HG03060 (cell line): ENCODE data around the gene CUEDC1.
"Not testable (repeated sequence)": the region's sequence is repeated elsewhere in the genome, so short reads cannot be mapped to it uniquely, and the experiment has no call there.

Experiments
- ATAC-seq: cut with Tn5 transposase; IDR thresholded peaks from one replicate; pipeline ENCODE4 v1.9.1; 2021; ENCODE audit warnings: low read depth, moderate number of reproducible peaks; ENCODE audit not compliant: unreplicated experiment

CUEDC1 gene

DNA sequence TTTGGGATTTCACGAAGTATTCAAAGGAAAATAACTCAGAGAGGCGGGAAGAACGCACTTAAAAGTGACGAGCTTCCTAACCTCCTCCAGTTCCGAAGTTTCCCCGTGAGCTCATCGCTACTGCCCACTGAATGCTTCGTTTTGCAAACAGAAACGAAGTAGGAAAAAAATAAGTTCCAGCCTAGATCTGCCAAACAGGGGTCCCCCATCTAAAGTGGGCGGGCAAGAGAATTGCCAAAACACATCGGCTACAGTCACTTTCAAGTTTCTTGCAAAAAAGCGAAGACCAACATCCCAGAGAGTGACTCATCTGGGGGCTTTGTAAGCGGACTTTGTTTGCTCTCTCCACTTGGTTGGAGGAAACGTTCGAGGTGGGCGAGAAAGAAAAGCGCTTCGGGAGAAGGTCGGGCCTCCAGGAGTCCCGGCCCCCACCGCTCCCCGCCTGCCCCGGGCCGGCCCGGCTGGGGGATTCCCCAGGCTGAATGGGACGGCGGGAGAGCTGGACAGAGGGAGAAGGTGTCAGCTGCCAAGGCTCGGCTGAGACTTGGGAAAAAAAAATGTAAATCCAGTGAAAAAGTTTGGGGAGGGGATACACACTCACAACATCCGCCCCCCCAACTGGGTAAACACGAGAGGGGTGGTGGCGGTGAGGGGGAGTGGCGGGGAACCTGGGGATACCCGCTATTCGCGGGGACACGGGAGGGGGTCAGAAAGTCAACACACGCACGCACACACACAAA is 31.8 kb upstream of the CUEDC1 start:
- no peak for ATAC-seq

DNA sequence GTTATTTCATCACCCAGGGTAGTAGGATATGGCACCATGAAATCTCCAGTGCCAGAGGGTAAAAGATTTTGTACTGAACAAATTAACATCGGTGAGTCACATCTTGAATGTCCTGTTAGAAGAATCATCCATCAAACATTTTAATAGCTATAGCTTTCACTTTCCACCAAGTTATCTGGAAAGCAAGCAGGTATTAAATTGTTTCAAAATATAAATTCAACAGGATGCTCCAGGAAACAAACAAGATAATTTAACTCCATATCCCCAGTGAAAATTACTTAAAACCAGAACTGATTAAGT is 30.4 kb upstream of the CUEDC1 start:
- ATAC-seq, result no peak

DNA sequence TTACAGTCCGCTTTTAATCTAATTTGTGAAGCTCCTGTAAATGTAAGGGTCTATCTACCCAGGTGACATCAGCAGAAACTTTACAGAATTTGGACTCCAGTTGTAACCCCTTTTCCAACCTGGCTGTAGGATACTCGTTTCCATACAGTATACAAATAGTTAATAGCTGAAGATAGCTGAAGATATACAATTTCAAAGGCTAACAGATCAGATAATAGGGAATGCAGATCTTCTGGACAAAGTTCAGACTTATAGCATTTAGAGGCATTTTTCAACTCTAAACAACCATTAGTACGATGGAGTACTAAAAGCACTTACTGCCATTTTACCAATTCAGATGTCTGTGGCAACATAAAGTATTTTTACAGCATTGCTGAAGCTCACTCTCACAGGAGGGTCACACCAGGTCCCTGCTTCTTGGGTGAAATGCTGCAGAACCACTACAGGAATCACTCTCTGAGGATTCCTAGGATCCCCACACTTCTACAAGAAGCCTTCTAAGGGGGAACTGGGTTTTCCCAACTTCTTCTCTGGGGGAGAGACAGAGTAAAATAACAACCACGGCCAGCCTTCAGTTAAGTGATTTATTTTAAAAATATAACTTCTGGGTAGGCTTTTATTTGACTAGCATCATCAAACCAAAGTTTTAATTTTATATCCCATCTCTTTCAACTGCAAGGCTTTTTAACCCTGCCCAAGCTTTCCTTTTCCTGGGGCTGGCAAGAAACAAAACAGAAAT is 29.9 kb upstream of the CUEDC1 start:
- ATAC-seq, result no peak

DNA sequence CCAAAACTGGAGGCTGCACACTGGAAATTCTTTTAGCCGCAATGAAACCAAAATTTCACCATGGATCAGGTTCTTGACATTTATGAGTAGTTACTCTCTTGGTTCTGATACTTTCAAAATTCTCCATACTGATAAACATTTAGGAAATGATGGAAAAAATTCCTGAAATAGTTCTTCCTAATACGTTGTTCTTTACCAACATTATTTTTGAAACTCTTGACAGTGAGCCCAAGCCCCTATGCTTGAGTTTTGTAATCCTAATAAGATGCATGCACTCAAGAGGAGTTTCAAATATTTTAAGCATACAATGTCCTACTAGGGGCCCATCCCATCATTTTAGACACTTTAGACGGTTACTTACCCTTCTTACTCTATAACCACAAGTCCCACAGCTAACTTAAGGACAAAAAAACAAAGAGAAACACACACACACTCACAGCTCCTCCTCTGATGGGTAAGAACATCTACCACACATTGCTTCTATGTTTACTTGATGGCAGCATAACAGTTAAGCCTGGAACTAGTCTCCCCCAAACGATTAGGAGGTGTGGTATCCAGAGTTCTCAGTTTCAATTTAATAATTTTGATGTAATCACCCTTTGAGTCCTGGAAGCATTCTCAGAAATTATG is 29.2 kb upstream of the CUEDC1 start:
- no peak for ATAC-seq

DNA sequence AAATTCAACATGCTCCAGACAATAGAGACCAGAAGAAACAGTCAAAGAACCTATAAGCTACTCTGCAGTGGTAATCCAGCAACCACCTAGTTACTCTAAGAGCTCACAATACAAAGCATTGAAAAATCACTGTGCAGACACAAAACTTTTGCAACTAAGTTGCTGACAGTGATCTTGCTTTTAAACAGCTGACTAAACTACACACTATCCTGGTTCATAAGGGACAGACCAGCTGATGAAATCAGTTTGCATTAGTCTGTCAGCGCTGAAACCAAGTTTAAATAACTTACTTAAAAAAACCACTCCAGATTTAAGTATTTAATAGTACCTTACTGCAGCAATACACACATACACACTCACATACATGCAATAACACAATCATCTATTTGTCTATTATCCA is 28.2 kb upstream of the CUEDC1 start:
- ATAC-seq, result no peak

DNA sequence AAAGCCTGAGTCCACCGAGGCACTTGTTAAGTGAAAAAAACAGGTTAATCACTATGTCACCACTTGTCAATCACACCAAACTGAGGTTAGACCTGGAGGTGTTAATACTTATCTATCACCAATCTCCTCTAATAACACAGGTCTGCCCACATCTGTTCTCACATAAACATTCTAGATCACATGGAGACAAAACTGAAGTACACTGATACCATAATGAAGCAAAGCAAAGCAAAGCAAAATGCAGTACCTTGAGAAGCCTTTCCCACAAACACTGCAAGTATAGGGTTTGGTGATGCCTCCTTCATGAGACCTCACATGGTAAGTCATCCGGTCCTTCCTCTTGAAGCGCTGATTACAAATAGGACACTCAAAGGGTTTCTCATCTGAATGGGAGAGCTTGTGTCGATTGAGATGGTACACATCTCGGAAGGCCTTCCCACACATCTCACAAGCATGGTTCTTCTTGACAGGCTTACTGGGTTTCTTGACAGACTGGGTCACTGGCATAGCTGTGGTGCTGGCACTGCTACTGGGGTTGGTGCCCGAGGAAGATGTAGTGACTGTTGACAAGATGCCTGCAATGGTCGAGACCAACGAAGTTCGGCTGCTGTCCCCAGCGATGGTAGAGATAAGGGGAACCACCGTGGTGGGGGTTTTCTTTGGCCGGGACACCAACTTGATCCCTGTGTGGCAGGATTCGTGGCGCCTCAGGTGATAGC is 27.4 kb upstream of the CUEDC1 start:
- ATAC-seq, result no peak

DNA sequence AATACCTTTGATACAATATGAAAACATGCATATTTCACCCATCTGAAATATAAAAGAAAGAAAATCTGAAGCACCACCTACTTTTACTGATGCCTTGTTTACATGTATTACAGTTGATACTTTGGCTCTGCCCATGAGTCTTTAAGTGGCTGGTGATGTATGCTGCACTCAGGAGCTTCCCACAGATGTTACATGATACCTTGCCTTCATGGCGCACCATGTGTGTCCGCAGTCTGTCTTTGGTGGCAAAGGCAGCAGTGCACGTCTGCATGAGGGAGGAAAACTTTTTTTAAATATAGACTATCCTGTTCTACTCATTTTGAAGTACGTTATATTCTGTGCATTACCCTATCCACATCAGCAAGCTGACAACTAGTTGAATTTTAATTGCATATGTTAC is 25.3 kb upstream of the CUEDC1 start:
- ATAC-seq, result no peak

DNA sequence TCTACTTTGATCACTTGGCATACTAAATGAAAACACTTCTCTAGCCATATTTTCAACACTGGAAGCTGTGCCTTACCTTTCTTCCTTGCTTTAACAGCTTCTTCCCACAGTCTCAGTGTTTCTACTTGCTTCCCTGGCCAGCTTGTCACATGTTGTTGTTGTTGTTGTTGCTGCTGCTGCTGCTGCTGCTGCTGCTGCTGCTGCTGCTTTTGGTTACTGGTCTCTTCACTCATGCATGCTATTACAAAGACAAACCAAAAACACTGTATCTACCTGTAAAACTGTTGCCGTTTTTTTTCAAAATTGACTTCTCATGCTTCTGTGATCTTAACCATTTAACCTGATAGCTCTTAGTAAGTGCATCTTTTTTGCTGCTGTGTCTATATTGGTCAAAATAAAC is 23.9 kb upstream of the CUEDC1 start:
- no peak for ATAC-seq

DNA sequence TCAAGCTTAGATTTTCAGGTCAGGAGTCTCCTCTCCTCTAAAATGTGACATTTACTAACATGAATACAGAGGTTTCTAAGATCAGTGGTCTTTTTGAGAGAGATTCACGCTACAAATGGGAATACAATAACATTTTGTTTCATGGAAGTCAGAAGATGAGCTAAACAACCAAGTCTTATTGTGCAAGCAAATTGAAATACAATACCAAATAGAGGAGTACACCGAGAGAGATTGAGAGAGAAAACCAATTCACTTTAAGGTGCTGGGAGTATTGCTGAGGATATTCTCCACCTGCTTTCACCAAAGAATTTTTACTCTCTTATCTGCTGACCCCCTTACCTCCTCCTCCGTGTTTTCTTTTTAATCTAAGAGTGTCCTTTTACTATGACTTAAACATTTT is 21.4 kb upstream of the CUEDC1 start:
- ATAC-seq, result no peak

DNA sequence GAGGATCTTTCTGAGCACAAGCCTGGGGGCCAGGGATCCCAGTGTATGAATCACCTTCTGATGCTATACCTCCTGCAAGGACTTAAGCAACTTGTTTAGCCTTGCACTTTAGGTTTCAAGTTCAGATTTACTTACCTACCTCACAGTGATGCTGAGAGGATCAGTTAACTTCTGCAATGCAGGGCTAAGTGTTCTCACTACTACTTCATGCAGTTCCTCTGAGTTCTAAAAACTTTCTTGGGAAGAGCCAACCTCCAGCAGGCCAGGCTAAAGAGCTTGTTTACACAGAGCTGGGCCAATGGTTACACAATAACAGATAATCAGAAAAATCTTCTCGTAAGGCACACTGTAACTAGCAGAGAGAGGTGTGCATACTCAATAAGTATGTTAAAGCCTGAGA is 19.8 kb upstream of the CUEDC1 start:
- no peak for ATAC-seq

DNA sequence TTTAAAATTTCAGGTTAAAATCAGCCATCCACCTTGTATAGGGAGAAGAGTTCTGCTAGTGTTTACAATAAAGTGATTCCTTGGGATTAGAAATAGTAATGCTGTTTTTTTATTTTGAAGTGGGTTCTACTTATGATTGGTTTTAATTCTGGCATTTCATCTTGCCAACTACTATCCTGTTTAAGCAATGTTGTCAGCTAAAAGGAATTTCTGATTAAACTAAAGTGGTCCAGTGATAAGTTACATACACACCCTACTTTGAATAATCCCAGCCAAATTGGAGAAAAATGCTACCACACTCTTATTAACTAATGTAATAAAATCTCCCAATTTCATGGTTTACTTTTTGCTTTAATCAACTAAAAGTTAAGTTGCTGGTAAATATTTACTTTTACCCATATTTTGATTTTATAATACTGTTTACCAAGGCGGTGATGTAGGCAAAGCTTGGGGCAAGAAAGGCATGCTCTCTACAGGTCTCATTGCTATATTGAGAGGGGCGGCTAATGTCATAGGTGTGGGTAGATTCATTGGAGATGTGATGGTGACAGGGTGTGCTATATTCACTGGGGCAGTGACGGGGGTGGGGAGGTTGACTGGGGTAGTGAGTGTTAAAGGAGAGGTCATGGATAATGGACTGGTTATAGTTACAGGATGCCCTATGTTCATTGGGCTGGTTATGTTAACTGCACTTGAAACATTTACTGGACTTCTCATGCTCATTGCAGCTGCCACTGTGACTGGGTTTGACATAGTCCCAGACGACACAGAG is 19.0 kb upstream of the CUEDC1 start:
- not testable (repeated sequence) for ATAC-seq

DNA sequence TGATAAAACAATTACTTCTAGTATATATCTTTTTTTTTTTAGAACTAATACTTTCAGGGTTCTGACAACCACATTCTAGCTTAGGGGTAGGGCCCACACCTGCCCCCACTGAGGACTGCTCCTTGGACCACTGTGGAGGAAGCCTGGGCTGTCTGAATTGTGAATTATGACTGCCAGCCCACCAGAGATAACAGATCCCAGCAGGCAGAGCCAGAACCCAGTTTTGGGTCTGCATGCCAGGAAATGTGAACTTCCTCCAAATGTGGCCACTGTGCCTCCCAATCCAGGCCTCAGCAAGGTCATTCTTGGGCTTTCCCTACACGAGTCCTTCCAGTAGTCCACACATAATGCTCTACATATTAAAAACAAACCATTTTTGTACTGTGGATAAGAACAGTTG is 16.9 kb upstream of the CUEDC1 start:
- no peak for ATAC-seq

DNA sequence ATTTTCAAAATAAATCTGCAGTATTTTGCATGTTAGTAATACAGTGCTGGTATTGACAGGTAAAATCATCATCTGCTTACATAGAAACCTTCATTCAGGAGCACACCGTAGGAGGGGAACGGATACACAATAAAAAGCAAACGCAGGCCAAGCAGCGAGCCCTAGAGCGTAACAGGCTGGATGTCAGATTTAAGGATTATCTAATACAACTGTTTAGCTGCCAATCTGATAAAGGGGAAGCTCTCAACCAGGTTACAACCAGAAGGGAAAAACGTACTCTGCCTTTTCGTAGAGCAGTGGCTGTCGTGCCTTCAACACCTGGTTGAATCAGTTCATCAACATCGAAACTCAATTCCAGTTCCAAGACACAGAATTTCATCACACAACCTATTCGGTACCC is 16.4 kb upstream of the CUEDC1 start:
- no peak for ATAC-seq

DNA sequence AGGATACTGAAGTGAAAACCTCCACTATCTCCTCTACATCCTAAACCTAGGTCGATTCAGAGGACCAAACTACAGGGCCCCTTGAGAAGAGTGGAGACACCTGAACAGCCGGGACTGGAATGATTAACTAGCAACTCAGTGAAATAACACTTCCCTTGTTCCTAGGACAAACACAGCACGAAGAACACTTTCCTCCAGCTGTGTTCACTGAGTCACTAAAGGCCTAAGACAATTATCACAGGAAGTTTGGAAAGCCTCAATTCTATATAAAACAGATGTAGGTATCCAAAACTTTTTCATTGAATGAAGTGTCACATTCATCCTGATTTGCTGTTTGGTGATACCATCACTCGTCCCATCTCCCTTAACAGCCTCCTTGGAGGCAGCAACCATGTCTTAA is 15.5 kb upstream of the CUEDC1 start:
- ATAC-seq, result no peak

DNA sequence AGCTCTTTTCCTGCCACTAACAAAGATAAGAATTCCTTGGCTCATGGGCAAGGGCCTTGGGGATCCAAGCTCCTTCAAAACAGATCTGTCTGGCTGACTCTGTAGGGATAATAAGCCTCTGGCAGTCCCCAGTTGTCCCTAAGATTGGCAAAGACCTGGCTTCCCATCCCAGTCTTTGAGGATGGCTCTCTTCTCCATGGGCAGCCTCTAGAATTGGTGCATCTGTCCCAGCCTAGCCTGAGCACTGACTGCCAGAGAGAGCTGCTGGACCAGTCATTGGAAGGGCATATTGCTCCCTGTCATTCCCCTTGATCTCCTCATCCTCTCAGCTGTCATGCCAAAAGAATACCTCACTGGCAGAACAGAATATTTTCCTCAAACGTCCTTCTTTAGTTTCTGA is 13.2 kb upstream of the CUEDC1 start:
- no peak for ATAC-seq

DNA sequence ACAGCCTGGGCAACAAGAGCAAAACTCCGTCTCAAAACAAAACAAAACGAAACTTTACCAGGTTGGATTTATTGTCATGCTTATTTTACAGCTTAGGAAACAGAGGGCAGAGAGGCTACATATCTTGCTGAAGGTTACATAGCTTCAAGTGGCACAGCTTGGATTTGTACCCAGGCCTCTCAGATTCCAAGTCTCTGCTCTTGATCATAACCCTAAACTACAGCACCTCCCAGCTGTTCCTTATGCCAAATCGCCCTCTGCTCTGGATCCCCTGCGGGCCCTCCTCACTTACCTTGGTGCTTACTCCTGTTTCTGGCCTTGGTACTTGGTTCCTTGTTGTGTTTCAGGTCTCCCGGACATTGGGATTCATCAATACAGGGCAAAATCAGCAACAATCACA is 11.7 kb upstream of the CUEDC1 start:
- no peak for ATAC-seq

DNA sequence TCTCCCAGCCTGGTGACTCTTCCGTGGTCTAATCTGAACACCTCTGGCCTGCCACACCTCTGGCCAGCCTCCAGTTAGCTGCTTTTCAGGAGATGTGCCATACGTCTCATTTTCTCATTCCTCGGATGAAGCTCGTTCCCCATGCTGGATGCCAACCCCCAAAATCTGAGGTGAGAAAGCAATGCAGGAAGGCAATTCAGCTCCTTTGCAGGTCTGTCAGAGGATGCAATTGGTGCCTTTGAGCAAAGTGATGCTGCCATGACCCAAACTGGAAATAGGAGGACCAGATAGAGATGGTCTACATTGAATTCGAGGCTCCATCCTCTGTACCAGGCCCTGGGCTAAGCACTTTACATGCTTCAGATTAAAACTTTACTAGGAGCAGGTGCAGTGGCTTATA is 11.0 kb upstream of the CUEDC1 start:
- ATAC-seq, result no peak

DNA sequence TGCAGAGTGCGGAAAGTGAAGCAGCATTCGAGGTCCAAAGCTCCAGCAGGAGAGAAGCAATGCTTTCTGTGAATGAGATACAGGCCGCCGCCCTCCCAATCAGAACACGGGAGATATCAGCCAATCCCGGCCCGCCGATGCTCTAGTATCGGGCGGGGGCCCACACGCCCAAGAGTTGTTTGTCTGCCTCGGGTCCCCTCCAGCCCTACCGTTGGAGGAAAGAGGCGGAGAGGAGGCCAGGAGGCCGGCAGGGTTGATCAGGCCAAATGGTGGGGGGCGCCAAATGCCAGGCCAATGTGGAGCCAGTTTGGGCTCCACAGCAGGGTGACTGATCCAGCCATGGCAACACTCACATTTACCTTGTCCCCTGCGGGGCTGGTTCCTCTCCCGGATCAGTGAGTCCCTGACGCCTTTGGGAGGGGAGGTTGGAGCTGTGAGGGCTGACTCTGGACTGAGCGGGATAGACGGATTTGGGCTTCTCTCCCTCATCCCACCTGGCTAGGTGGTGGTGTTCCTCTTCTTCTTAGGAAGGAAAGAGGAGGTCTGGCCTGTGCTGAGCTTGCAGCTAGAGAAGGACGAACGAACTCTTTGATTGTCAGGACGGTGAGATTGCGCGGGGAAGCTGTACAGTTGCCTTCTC is 10.4 kb upstream of the CUEDC1 start:
- ATAC-seq, result no peak

DNA sequence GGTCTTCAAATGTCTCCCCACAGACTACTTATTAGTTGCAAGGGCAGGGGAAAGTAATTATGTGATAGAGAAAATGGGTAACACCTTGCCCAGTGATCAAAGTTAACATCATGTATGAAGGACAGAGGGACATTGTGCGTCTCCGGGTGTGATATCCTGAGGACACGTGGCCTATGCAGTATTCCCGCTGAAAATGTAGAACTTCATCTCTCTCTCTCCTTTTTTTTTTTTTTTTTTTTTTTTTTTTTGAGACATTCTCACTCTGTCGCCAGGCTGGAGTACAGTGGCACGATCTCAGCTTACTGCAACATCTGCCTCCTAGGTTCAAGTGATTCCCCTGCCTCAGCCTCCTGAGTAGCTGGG is 7.9 kb upstream of the CUEDC1 start:
- no peak for ATAC-seq
